ENCODE results near the gene MUC5B.
A peak's percentile ranks its signal among the peaks of the same experiment; 100 is the strongest.

Gene MUC5B

DNA sequence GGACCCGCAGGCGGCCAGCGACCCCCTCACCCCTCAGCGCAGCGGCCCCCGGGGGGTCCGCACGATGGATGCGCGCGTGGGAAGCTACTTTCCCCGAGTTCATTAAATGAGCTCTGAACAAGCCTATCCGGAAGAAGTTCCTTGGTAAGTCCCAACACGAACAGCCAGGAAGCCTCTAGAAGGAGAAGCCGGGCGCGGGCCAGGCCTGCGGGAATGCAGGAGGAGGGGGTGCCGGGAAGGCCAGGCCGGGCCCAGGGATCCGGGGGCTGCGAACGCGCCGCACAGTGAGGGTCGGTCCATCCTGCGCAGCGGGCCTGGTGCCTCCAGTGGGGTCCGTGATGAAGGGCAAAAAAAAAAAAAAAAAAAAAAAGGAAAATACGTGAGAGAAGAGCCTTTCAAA lies 49.7 kb downstream of the MUC5B start:
- DNase-seq = no peak

DNA sequence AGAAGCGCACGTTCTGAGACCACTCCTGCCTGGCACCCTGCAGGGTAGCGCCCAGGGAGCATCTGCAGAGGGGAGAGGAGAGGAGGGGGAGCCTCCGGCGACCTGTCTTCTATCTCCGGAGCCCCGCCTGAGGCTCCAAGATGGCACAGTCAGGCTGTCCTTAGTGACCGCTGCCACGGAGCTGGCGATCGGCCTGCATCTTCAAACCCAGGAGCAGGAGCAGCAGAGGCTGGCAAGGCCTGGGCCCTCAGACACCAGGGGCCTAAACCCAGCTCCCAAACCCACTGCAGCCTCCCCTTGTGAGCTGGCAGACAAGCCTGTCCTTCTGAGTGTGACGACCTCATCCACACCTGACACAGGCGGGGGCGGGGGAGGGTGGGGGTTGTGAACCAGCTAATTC lies 51.6 kb downstream of the MUC5B start:
- DNase-seq = no peak

DNA sequence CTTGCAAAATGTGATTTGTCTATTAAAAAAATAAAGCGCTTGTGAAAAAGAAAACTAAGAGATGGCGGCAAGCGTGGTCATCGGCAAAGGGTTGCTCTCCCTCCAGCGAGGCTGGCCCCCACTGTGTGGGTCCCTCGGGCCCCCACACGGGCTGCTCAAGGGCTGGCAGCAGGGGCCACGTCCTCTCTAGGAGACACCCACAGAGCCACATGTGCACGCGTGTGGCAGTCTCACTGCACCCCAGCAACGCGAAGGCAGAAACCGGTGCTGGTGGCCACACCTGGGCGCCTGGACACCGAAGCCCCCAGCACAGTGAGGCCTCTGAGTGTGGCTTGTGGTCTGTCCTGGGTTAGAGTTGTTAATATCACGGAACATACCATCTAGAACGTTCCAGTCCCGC lies 52.2 kb downstream of the MUC5B start:
- DNase-seq = no peak

DNA sequence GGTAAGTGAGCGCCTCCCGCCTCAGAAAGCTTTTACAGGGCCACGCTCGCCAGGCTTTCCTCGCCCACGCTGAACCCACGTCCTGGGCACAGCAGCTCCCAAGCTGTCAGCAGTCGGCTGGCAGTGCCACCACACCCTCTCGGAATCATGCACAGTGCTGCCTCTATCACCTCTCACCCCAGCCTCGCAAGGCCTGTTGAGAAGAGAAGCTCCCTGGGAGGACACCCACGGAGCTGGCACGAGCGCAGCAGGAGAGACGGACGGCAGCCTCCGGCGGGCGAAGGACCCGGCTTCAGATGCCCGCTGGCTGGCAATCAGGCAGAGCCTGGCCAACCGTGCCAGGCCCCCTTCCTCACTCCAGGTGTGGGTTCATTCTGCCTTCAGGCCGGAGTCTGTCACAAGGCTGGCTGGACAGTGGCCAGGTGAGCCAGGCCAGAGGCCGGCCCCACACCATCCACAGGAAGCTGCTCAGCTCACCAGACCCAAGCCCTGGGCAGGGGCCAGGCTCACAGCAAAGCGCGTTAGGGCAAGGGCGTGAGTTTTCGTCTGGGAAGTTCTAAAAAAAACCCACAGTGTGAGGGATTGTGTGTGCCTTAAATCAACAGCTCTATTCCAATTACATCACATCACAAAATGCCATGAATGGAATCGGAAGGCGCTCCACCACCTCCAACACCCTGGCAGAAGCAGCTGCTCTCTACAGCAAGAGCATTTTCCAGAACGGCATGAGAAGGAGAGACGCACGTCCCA lies 53.4 kb downstream of the MUC5B start:
- DNase-seq = no peak

DNA sequence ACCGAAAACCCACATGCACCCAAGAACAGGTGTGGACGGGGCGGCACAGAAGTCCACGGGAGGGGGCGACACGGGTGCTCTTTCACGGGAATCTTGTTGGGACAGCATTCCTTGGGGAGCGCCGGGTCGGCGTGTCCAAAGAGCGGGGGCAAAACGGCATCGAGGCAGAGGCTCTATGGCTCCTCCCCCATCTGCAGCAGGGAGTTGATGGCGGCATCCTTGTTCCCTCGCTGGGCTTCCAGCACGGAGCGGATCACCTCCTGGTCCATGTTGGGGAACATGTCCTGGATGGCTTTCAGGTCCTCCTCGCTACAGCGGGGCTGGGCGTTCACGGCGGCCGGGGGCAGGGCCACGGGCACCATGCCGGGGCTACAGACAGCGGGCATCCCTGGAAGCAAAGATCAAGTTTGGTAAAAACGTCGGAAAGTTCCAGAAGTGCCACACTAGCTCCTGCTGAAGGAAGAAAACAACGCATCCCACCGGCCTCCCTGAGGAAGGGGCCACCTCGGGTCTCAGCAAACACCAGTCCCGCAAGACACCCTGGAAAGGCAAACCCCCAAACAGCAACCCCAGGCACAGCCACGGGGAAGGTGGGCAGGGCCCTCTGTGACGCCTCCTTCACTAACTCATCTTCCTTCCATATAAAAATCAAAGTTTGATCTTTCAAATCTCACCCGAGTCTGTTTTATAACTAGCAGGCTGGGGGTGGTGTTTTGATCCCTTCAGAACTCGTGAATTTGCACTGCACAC lies 54.2 kb downstream of the MUC5B start:
- DNase-seq = no peak

DNA sequence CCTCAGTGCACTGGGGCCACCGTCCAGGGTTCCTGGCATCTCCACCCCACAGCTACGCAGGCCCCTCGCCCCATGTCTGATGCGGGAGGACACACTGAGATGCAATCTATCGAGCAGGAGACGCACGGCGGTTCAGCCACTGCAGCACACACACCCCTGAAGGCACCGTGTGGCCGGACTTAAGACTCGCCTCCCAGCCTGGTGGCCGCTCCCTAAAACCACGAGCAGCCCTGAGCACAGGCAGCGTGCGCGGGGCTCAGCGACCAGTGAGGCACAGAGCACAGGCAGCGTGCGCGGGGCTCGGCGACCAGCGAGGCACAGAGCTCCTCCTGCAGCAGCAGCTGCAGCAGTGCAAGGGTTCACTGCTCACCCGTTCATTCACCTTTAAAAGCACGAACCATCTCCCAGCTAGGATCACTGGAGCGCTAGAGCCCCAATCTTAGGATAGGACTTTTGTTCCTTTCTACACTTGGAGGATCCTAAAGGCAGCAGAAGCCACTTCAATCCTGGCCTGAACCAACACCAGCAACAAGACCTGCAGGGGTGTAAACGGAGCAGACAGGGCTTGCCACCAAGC lies 55.2 kb downstream of the MUC5B start:
- no peak for DNase-seq

DNA sequence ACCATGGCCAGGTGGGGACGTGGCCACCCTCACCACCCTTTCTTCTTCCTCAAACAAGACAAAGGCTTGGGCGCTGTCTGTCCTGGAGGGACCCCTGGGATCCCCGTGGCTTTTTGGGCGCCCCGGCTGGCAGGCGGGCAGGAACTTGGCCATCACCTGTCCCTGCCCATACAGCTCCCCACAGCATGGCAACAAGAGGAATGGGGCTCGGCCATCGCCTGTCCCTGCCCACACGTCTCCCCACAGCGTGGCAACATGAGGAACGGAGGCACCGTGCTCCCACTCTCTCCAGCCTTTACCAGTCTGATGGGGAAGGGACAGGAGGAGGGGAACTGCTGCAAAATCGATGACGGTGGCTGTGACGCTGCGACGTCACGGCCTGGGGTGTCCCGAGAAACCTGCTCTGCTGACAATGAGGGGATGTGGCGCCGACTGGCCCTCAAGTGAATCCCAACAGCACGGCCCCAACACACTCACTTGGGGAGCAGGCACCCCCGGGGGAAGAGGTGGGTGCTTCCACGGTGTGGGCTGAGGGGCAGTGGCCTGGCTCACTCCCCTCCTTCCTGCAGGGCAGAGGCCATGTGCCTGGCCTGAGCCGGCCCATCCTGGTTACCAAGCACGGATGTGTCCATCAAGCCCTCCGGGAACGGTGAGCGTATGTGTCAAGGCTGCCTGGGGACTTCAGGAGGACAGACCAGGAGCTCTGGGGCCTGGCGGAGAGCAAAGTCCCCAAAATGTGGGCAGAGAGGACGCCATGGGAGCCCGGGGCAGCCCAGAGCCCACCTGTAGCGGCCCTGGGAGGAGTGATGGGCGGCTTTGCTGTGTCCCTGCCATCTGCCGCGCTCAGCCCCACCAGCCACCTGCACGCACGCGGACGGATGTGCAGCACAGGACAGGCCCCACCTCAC lies 56.2 kb downstream of the MUC5B start:
- no peak for DNase-seq

DNA sequence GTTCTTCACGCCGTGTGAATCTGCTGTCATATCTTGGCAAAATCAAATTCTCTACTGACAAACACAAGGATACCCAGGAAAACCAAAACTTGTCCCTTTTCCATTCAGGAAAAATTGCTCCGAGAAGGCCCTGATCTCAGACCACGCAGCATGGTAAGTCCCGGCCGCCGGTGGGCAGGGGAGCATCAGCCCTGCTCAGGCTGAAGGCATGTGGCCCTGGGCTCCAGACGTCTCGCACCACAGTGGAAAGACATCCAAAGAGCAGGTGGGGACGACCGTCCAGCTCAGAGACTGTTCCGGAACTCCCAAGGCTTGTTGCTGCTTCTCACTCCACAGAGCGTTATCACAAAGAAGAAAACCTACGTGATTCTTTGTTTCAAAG lies 56.8 kb downstream of the MUC5B start:
- no peak for DNase-seq

DNA sequence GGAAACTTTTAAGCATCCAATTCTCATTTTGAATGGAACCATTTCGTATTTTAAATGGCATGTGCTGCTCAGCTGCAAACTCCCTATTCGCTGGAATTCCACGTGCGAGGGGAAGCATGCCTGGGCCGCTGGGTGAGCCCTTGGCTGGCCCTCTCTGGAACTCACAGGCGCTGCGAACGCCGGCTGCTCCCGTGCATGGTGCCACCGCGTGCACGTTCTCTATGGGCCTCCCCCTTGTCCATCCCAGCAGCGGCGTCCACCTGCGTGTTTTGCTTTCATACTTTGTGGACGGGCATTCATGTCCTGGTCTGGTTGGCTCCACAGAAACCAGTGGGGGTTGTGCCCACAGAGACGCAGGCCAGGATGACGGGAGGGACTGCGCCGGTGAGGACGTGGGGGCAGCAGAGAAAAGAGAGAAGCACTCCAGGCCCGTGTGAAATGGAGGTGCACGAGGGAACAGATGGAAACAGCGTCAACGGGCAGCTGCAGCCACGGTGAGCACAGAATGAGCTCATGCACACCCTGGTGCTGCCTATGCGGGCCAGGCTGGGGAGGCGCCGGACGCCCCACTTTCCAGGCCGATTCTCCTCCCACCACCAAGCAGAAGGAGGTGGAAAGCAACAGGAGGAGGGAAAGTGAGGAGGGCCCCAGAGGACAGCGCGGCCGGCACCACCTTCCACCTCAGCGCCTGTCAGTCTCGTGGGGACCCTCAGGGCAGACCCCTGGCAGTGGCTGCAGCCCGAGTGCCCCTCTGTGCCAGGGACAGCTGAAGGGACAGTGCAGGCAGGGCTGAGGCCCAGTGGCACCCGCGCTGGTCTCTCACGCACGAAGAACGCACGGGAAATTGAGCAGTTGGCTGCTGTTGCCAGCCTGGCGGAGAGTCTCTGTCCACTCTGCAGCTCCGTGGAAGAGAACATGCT lies 57.5 kb downstream of the MUC5B start:
- DNase-seq = no peak

DNA sequence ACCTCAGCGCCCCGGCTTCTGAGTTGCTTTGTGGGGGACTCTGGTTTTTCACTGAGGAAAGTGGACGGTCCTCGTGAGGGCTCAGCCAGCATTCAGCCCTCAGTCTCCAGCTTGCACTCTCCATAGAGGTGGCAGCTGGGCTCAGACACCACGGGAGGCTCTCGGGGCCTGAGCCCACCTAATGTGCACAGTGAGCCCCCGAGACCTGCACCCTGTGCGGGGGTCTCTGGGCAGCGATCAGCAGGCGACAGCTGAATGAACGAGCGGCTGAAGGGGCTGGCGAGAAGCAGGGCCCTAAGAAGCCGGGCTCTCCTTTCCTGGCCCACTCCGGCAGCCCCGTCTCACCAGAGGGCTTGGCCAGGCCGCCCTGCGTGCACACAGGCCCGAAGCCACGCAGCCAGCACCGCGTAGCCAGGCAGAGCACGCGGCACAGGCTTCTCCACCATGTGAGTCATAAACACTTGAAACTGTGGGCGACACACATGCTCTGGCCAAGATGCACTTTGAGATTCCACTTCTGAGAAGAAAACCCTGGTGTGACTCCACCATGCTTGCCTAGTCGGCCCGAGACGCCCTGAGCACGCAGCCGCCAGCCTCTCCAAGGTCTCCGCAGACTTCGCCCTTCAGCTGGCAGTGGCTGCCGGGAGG lies 58.6 kb downstream of the MUC5B start:
- DNase-seq = no peak

DNA sequence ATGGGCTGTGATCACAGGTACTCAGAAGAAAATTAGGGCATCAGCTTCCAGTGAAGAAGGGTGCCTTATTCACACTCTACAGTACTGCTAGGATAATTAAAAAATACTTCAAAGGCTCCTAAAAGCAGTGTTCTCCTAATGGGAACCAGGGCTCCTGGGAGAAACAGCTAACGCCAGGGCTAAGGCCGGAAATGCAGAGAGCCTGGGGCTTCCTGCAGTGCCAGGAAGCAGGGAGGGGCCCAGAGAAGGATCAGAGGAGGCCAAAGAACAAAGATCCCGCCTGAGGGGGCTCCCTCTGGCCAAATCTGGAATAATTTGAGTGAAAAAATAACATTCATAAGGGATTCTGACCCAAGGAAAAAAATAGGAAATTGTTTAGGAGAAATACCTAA lies 59.1 kb downstream of the MUC5B start:
- DNase-seq = no peak

DNA sequence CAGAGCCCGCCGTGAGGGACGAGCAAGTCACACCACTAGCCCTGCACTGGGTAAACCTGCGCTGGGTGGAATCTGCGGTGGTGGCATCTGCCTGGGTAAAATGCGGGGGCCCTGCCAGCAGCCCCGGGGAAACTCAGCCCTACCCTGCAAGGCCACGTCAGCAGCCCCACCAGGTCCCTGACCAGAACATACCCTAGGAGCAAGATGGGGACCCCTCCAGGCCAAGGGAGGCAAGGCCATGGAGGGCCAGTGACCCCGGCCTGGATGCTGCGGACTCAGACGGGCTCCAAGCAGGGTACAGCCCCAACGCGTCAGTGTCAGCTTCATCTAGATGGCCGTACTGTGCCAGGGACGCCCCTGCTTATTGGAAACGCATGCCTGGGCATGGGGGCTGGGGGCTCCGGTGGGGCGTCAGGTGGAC lies 60.2 kb downstream of the MUC5B start:
- DNase-seq = no peak

DNA sequence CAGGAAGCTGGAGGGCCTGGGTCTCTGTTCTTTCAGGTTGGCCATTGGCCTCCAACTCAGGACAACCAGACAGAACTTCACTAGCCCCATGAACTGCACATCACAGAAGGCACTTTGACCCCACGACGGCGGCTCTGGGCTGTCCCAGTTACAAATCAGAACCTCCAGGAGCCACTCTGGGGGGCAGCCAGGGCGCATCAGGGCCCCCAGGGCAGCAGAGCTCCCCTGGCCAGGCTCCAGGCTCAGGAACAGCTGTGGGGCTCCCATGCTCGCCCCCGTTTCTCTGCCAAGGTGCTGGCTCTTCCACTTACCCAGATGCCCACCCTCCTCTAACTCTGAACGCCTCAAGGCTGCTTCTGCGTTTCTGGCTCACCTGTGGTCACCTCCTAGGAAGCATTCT lies 61.0 kb downstream of the MUC5B start:
- no peak for DNase-seq

DNA sequence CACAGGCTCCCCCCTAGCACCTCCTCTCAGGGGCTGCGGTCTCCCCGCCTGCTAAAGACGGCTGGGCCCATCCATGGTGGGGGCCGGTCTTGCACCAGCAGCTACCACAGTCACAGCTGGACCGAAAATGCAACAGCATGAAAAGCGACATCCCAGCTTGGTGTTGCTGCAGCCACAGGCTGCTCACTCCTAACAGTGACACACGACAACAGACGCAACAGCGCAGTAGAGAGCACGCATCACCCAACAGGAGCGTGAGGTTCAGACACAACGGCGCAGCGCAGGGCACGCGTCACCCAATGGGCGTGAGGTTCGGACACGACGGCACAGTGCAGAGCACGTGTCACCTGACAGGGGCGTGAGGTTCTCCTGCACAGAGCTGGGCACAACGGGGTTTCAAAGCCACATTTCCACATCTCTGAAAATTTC lies 62.5 kb downstream of the MUC5B start:
- no peak for DNase-seq

DNA sequence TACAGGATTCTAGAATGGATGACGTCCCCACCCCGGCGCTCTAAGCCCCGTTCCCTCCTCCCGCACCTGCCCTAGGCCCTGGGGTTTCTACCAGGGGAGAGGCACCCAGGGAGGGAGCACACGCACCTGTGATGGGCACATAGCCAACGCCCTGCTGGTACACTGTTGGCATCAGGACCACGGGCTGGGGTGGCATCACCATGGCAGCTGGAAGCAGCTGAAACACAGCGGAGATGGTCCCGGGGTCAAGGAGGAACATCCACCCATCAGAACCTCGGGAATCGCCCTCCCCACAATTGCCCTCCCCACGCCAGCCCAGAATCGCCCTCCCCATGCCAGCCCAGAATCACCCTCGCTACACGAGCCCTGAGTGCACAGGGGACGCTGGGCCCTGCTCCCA lies 63.0 kb downstream of the MUC5B start:
- DNase-seq = no peak

DNA sequence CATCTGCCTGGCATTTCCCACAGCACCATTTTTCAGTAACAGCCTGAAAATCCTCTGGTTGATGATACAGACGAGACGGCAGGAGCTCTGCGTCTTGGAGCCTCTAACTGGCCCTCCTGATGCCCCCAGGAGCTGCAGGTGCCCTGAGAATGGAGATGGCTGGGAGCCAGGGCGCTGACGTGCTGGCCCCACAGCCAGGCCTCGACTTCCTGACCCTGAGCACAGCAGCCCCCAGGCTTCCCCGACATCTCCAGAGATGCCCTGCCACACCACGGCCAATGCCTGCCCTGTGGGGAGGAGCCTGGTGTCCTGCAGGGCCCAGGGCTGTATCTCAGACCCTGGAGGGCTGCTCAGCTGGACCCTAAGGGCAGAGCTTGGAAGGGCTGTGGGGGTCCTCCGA lies 65.1 kb downstream of the MUC5B start:
- no peak for DNase-seq

DNA sequence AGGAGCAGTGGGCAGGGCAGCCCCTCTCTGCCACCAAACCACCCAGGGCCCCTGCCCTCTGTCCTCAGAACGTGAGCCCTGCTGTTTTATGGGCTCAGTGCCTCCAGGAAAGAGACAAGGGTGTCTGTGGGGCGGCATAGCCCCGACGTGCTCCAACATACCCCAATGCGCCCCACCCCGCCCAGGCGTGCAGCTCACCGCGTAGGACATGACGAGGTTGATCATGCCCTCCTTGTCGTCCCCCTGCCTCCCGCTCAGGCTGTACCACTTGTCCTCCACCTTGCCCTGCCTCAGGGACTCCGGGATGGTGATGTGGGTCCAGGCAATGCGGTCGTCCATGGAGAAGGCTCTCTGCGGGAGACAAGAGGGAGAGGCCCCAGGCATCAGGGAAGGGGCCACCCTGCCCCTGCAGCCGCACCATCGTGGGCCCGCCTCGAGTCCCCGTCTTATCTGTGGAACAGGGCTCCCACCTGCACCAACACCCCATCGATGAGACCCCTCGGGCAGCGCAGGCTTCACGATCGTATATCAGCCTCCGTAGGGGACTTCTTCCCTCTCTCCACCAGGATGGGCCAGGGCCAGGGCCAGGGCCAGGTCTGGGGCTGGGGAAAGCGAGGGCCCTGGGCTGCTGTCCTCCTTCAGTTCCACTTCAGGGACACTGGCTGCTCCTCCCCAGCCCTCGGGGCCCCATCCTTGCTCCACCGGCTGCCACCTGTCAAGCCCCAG lies 65.7 kb downstream of the MUC5B start:
- DNase-seq = no peak

DNA sequence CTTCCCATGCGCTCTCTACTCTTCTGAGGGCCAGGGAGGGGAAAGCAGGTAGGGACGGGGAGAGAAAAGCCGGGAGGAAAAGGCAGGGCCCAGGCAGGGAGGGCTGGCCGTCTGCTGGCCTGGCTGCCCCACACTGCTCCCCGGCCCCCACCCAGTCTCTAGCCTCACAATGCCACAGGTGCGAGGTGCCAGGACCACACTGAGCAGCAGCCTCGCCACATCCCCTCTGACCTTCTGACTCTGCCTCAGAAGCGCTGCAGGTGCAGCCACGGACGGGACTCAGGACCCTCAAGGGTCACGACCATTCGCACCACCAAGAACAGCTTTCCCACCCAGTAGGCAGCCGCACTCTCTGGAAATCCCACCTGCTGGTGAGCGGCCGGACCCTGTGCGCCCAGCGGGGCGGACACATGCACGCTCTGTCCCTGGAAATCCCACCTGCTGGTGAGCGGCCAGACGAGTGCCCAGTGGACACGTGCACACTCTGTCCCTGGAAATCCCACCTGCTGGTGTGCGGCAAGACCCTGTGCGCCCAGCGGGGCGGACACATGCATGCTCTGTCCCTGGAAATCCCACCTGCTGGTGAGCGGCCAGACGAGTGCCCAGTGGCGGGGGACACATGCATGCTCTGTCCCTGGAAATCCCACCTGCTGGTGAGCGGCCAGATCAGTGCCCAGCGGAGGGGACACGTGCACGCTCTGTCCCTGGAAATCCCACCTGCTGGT lies 66.5 kb downstream of the MUC5B start:
- DNase-seq = peak; percentile 60

DNA sequence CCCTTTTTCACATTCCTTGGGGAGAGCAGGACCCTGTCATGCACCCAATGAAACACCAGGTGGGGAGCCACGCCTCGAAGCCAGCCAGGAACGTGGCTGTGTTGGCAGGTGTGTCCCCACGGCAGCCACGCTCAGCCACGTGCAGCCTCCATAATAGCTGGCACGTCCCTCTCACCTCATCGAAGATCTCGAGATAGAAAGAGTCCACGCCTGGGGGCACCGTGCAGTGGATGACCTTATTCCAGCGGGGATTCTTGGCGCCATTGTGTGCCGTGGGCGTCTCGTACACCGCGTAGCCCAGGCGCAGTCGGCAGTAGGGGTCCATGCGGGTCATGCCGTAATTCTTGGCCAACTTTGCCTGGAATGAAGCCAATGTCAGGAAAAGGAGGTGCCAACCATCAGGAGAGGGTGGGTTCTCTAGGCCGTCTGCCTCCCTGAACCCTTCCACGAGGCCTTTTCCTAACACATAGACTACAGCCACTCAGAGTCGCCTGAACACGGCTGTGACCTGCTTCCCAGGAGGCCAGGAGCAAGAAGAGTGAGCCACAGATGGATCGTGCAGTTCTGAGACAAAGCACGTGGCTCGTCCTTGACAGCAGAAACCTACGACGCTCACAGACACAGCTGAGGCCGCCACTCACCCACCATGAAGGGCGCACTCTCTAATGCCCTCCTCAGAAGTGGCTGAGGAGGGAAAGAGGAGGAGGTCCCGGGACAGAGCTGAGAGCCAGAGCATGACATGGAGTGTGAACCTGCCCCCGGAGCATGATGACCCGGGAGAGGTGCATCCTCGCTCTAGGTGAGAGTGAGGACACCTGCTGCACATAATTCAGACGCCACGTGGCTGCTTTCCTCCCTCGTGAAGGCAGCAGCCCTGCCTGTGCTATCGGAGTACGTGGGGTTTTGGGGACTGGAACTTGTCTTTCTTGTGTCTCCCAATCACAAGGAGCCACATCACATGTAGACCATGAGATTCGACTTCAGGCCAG lies 67.5 kb downstream of the MUC5B start:
- peak; percentile 55 for DNase-seq

Data from activated effector memory CD4-positive, alpha-beta T cell treated with anti-CD3 and anti-CD28 coated beads, Interleukin-2, amount 50 U/mL, for 16 hours (primary cell).